Femur (tissue), 1 donor: Measurements from ENCODE around the gene C4orf36.
A peak's percentile ranks its signal among the peaks of the same experiment; 100 is the strongest.
"Not testable (repeated sequence)": the region's sequence is repeated elsewhere in the genome, so short reads cannot be mapped to it uniquely, and the experiment has no call there.

Experiments used
- DNase-seq: peaks from one replicate; pipeline ENCODE4 v3.0.0-alpha.2; 2017

C4orf36 gene

GRCh38 chr4:86916392-86916791 lies 24.2 kb upstream of the C4orf36 start:
- DNase-seq: no peak

DNA sequence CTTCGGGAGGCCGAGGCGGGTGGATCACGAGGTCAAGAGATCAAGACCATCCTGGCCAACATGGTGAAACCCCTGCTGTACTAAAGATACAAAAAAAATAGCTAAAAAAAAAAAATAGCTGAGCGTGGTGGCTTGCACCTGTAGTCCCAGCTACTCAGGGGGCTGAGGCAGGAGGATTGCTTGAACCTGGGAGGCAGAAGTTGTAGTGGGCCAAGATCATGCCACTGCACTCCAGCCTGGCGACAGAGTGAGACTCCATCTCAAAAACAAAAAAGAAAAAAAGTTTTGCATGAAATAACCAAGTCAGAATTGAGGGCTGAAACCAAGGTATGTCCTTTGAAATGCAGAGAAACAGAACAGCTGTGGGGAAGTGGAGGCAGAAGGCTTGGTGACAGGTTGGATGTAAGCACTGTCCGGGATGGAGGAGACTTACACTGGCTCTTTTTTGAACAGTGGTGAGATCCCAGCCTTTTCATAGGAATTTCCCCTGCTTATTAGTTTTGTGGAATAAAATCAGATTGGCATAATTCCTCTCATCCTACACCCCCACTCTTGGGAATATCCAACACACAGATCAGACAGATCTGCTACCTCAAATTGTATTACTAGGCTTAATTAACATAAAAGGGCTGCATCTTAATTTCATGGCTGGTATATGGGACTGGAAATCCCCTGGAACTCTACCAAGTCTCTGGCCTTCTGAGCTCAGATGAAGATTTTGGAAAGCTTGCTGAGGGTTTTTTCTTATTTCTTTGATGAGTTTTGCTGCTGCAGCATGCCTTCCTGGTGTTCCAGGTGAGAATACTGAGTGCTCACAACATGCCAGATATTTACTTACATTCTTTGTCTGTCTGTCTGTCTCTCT lies 18.8 kb upstream of the C4orf36 start:
- DNase-seq: no peak

GRCh38 chr4:86910369-86910768 lies 18.1 kb upstream of the C4orf36 start:
- no peak for DNase-seq

DNA sequence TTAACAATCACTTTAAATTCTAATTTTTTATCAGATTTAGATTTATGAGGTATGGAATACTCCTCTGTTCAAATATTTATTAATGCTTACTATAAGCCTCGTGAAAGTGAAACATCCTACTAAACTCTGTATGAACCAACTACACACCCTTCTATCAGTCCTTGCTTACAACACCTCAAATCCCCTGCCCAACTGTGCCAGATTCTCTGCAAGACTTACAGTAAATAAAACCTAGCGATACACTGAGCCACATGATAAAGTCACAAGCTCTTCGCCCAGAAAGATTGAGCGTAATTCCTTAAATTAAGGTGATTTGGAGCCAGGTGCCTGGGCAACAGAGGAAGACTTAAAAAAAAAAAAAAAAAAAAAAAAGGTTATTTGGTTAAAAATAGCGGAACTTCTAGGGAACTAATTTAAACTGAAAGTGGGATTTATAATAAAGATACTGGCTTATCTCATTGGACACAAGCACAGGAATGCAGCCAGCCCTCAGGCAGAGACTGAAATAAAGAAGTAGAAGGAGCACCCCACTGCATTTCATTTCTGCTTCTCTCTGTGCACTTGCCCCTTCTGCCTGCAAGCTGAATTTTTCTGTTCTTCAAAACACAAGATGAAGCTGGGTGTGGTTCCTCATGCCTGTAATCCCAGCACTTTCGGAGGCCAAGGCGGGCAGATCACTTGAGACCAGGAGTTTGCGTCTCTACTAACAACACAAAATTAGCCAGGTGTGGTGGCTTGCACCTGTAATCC lies 17.5 kb upstream of the C4orf36 start:
- no peak for DNase-seq

DNA sequence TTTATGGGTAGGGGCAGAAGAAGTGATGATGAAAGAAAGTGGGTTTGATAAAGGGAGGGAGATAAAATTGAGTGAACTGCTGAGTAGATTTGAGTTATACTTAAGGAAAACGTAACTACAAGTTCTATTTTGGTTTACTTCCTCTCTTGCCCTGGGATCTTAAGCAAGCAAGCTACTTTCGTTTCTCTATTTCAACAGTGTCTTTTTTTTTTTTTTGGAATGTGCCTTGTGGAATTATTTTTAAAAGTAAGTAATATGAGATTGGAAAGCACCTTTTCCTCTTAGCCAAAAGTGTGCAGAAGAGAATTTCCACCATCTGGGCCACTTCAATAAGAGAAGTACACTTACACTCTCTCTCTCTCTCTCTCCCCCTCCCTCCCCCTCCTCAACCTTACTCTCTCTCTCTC lies 16.0 kb upstream of the C4orf36 start:
- DNase-seq: no peak

GRCh38 chr4:86901864-86902263 lies 9.6 kb upstream of the C4orf36 start:
- DNase-seq: no peak

DNA sequence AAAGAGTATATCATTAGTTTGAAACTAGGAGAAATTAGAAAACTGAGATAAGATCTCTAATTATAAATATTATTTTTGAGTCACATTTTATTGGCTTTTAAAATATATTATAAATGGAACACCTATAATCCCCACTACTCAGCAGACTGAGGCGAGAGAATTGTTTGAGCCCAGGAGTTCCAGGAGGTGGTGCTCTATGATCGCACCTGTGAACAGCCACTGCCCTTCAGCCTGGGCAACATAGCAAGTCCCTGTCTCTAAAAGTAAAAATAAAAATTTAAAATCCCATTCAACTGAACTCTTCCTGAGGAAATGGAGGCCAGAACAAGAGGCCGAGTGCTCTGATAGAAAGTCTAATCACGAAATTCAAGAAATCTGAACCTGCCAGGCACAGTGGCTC lies 6.3 kb upstream of the C4orf36 start:
- no peak for DNase-seq

GRCh38 chr4:86896596-86896995 lies 4.4 kb upstream of the C4orf36 start:
- no peak for DNase-seq

GRCh38 chr4:86895692-86896488 lies 3.7 kb upstream of the C4orf36 start:
- no peak for DNase-seq

GRCh38 chr4:86894455-86894854 lies 2.2 kb upstream of the C4orf36 start:
- no peak for DNase-seq

GRCh38 chr4:86893136-86893535 lies 914 bp upstream of the C4orf36 start:
- no peak for DNase-seq

- DNase-seq: no peak
Measured at GRCh38 chr4:86892636-86892960, 376 bp upstream of the C4orf36 start.

GRCh38 chr4:86890790-86891189 lies 1.4 kb downstream of the C4orf36 start:
- DNase-seq: no peak

DNA sequence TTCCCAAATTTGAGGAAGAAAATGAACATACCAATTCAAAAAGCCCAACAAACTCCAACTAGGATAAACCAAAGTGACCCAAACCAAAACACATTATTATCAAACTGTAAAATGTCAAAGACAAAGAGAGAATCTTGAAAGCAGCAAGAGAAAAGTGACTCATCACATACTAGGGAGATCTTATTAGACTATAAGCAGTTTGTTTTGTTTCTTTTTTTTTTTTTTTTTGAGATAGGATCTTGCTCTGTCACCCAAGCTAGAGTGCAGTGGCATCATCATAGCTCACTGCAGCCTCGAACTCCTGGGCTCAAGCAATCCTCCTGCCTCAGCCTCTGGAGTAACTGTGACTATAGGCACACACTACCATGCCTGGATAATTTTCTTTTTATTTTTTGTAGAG lies 12.6 kb downstream of the C4orf36 start:
- DNase-seq: no peak

DNA sequence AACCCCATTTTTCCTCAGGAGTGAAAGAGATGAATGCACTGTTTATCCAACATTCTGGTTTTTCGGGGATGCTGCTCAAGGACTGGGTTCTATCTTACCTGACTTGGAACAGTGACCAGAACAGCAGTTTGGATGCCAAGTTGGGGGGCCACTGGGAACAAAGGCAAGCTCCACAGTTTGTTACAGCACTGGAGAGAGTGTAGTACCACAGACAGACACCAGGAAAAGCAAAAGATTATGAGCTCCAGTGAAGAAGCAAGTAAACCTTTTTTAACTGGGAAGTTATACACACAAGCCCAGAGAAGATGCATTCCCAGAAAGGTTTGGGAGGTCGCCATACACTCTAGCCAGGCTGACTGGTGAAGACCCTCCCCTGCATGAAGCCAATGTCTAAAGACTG lies 13.6 kb downstream of the C4orf36 start:
- no peak for DNase-seq

DNA sequence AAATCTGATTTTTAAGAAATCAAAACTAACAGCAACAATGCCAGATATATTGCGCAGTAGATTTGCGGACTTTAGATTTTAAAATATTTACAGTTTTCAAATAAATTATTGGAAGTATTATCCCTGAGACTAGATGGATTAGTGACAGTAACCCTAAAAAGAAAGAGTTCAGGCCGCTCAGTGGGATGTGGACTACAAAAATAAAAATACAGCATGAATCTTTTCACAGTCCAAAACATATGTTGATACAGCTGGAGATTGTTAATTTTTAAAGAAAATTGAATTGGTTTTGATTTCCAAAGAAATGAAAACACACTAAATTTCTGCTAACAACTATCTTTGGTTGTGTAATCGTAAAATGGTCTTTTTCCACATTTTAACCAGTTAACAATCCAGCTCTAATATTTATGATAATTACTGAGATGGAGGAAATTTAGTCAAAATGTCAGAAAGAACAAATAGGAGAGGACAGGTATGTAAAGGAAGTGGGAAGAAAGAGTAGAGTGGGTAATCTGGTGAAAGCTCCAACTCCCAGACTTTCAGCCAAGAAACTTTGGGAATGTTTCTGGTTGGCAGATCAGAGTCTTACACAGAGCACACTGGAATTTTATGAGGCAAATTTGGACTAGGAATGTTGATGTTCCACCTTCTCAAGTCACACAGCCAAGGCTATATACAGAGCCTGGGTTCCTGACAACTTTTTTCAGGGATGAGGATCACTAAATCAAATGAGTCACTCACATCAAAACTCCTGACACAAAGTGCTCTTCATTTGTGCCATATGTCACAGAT lies 15.1 kb downstream of the C4orf36 start:
- peak; percentile 22 for DNase-seq

DNA sequence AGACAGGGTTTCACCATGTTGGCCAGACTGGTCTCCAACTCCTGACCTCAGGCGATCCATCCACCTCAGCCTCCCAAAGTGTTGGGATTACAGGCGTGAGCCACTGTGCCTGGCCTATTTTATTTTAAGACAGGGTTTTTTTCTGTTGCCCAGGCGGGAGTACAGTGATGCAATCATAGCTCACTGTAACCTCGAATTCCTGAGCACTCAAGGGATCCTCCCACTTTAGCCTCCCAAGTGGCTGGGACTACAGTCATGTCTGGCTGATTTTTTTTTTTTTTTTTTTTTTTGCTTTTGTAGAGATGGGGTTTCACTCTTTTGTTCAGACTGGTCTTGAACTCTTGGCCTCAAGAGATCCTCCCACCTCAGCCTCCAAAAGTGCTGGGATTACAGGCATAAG lies 16.8 kb downstream of the C4orf36 start:
- not testable (repeated sequence) for DNase-seq

- no peak for DNase-seq
Measured at GRCh38 chr4:86872135-86872534, 20.1 kb downstream of the C4orf36 start.

DNA sequence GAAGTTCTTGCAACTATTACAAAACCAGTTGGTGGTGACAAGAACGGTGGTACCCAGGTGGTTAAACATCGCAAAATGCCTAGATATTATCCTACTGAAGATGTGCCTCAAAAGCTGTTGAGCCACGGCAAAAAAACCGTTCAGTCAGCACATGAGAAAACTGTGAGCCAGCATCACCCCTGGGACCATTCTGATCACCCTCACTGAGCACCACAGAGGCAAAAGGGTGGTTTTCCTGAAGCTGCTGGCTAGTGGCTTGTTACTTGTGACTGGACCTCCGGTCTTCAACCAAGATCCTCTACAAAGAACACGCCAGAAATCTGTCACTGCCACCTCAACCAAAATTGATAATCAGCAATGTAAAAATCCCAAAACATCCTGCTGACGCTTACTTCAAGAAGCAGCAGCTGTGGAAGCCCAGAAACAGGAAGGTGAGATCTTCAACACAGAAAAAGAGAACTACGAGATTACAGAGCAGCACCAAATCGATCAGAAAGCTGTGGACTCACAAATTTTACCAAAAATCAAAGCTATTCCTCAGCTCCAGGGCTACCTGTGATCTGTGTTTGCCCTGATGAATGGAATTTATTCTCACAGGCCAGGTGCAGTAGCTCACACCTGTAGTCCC lies 21.7 kb downstream of the C4orf36 start:
- DNase-seq: no peak

DNA sequence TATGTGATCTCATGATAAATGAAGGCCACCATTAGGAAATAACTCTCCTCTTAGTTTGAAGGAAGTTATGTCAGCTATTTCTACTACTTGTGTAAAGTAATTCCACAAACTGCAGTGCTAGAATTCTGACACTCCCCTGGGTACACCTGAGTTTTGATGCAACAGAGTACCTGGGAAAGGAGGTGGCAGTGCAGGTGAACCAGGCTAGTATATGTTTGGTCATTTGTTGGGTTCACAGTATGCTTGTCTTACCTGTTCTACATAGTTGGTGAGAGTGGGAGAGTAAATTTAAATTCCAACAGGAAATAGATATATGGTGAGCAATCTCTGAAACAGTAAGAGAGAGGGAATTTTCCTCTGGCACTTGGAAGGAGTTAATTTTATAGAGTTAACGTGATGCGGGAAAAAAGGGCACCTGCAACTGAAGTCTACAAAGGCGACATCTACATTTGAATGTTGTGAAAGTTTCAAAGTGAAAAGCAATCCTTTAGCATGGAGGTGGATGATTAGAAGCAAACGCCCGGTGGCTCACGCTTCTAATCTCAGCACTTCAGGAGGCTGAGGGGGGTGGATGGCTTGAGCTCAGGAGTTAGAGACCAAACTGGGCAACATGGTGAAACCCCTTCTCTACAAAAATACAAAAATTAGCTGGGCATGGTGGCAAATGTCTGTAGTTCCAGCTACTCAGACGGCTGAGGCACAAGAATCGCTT lies 34.7 kb downstream of the C4orf36 start:
- DNase-seq: no peak

GRCh38 chr4:86856896-86857295 lies 35.3 kb downstream of the C4orf36 start:
- no peak for DNase-seq

DNA sequence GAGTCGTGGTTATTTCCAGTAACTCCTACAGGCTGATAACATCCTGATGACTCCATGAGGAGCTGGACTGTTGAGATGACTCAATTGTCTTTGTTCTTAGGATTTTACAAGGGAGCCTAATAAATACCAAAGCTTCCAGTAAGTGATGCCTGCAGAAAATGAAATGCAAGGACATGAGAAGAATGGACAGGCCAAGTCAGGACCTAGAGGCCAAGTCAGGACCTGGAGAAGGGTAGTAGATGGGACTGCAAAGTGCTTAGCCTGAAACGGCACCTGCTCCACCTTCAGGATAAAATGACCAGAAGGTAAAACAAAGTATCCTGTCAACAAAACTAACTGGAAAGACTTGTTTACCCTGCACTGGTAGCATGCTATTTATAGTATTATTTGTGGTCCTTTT lies 36.6 kb downstream of the C4orf36 start:
- no peak for DNase-seq
